Prostate gland (tissue), 2 donors: ENCODE results near the gene MYOZ3. TPM values are rescaled to one million over a fixed set of nuclear protein-coding genes. Genes with fewer than 3 reads are reported as not detected.

Experiments used
- DNase-seq: peaks from one replicate; pipeline ENCODE4 v3.0.0-alpha.2; 2019; ENCODE audit warnings: low spot score
- H3K27ac ChIP-seq, 2 donors: fragments of 200-600 bp; sonication (generic); 2 replicates each; pipeline ENCODE4 v1.5.1; 2017 to 2019
- H3K27me3 ChIP-seq: fragments of 200-600 bp; sonication (generic); replicated peaks from 2 replicates; pipeline ENCODE4 v1.5.1; 2019; ENCODE audit not compliant: insufficient read depth
- H3K36me3 ChIP-seq, 2 donors: fragments of 200-600 bp; sonication (generic); 1 replicate in 1 of 2; 2 replicates in 1 of 2; pipeline versions ENCODE4 v1.5.1 to v1.8.1; 2017 to 2019
- H3K4me1 ChIP-seq: fragments of 200-600 bp; sonication (generic); replicated peaks from 2 replicates; pipeline ENCODE4 v1.5.1; 2019
- H3K4me3 ChIP-seq, 2 donors: fragments of 200-600 bp; sonication (generic); 2 replicates each; pipeline ENCODE4 v1.5.1; 2017 to 2019
- H3K9me3 ChIP-seq: fragments of 200-600 bp; sonication (generic); 2 replicates; pipeline ENCODE4 v1.5.1; 2017
- POLR2A ChIP-seq: fragments of 450-650 bp; IDR thresholded peaks from one replicate; pipeline ENCODE4 v1.6.1; 2016; ENCODE audit warnings: antibody characterized with exemption, mild to moderate bottlenecking
- POLR2AphosphoS5 ChIP-seq: sonication (generic); formaldehyde crosslinking; IDR thresholded peaks from one replicate; pipeline ENCODE4 v1.6.1; 2017; ENCODE audit warnings: antibody characterized with exemption
- WGBS: methylation state at CpG from one replicate; pipeline ENCODE4 v1.1.5; 2018; 5-methylcytosine and 5-hydroxymethylcytosine counted together
- intact Hi-C: fragments of 100-400 bp; cut with DNase I; formaldehyde crosslinking; loops from one replicate; pipeline ENCODE4 v1.14.2; 2022
- total RNA-seq, 2 donors: library from RNA; depleted of rRNA; stranded (reverse); fragments of >200 nt; gene quantifications; one replicate each; pipeline ENCODE4 v1.1.0, GENCODE V29; 2016
- TF ChIP-seq, protein P1 (sequence below), 4 experiments: fragments of 200-600 bp in 2 of 4; fragments of 450-650 bp in 2 of 4; sonication (generic) in 2 of 4; IDR thresholded peaks; 1 replicate in 3 of 4; 2 replicates in 1 of 4; pipeline ENCODE4 v1.5.1; 2016 to 2019; ENCODE audit warnings: antibody characterized with exemption in 4 of 4, mild to moderate bottlenecking in 2 of 4, moderate library complexity in 2 of 4

Gene MYOZ3
- total RNA-seq, 2 donors from 2014 or later: 1.2 to 14.1 TPM

DNA sequence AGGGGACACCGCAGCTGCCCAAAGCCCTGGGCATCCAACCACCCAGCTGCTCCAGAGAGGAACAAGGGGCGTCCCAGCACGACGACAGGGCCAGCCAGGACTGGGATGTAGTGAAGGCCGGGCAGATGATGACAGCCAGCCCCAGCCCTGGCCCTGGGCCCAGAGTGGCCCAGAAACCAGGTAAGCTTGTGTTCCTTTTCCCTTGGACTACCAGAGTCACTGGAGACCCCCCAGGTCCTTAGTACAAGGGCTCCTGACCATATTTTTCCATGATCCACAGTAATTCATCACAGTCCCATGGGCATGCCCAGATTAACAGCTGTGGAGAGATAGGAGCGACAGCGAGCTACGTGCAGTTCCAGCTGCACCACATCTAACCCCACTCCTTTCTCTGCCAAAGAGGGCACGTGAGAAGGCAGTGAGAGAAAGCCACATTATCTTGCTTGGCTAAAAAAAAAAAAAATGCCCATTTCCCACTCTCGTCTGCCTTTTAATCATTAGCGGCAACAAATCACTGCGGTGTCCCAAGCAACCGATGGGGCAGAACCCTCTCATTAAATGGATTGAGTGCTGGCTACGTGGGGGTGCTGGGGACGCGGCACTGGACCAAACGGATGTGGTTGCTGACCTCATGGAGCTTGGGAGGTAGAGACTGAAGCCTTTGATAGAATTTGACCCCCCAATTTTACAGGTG, 42.3 kb upstream of the MYOZ3 start:
- Histone ChIP-seq H3K27ac (peak overlapping the region; percentile 47 to 54), H3K4me3 (no peak overlapping the region), H3K36me3 (no peaks in the 10 kb centered on the region), H3K27me3 (no peaks in the 10 kb centered on the region), H3K9me3 (no peaks in the 10 kb centered on the region), H3K4me1 (peaks cover 5% of the 10 kb centered on the region)
- intact Hi-C loops: no loop called here
- DNase-seq: no peak
- WGBS: 60% methylated on average over 17 of the region's 17 CpGs
- no peak for TF ChIP-seq POLR2AphosphoS5
- TF ChIP-seq, protein P1, sequence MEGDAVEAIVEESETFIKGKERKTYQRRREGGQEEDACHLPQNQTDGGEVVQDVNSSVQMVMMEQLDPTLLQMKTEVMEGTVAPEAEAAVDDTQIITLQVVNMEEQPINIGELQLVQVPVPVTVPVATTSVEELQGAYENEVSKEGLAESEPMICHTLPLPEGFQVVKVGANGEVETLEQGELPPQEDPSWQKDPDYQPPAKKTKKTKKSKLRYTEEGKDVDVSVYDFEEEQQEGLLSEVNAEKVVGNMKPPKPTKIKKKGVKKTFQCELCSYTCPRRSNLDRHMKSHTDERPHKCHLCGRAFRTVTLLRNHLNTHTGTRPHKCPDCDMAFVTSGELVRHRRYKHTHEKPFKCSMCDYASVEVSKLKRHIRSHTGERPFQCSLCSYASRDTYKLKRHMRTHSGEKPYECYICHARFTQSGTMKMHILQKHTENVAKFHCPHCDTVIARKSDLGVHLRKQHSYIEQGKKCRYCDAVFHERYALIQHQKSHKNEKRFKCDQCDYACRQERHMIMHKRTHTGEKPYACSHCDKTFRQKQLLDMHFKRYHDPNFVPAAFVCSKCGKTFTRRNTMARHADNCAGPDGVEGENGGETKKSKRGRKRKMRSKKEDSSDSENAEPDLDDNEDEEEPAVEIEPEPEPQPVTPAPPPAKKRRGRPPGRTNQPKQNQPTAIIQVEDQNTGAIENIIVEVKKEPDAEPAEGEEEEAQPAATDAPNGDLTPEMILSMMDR (IDR thresholded peaks at IDR 0.05): no peak
- TF ChIP-seq POLR2A: no peak

DNA sequence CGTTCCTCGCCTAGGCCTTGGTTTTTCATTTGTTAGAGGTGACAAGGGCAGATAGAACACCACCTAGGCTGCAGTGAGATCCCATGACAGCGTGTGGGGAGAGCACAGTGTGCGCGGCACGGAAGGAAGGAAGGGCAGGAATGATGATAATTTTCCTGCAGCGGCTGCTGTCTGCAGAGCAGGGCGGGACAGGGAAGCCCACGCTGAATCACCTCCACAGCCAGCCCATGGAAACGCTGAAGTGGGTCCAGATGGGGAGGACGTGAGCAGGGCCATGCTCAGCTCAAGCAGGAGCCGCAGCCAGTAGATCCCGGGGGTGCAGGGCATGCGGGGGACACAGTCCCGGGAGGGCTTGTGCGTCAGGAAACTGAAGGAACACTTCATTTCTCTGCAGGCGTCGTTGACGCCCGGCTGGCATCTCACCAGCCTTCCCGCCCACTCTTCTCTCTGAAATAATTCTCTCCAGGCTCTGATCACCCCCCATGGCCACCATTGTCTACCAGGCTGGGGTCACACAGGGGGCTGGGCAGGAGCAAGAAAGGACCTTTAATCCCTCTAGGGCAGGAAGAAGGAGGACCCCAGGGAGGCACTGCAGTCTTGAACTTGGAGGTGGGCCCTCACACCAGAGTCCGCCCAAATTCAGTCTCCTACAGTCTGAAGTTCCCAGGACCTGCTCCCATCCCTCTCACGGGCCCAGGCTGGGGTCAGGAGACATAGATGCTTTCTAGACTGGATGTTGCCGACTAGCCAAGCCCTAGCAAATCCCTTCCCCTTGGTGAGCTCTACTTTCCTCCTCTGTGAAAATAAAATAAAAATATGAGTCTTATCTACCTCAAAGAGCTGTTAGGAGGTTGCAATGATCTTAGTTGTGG, 41.5 kb upstream of the MYOZ3 start:
- 53% methylated on average over 24 of the region's 24 CpGs for WGBS
- Histone ChIP-seq H3K9me3 (no peaks in the 10 kb centered on the region), H3K27me3 (no peaks in the 10 kb centered on the region), H3K36me3 (no peaks in the 10 kb centered on the region), H3K27ac (peak overlapping the region; percentile 47 to 54), H3K4me3 (no peak overlapping the region), H3K4me1 (peaks cover 5% of the 10 kb centered on the region)
- DNase-seq: no peak
- TF ChIP-seq POLR2AphosphoS5: no peak
- TF ChIP-seq, protein P1 (IDR thresholded peaks at IDR 0.05): no peak
- intact Hi-C loops: no loop called here

DNA sequence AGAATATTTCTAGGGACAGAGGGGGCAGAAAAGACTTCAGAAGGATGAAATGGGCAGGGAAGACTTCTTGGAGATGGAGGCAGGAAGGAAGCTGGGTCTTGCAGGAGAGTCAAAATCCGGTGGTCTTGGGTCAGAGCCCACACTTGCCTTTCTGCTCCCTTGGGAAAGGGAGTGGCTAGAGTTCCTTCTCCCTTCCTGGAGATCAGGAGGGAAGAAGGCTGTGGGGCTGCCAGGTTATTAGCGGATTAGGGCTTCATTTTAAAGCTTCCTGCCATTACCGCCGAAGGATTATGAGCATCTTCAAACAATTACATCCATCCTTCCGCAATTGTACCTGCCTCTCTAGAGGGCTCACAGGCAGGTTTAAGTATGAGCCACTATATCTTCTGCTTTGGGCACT, 39.8 kb upstream of the MYOZ3 start:
- Histone ChIP-seq H3K27ac (no peak overlapping the region), H3K27me3 (no peaks in the 10 kb centered on the region), H3K4me3 (no peak overlapping the region), H3K4me1 (peaks cover under 1% of the 10 kb centered on the region), H3K36me3 (no peaks in the 10 kb centered on the region), H3K9me3 (no peaks in the 10 kb centered on the region)
- 75% methylated on average over 5 of the region's 5 CpGs for WGBS
- DNase-seq: no peak
- intact Hi-C loops: no loop called here
- no peak for TF ChIP-seq POLR2AphosphoS5
- no peak for TF ChIP-seq POLR2A
- TF ChIP-seq, protein P1 (IDR thresholded peaks at IDR 0.05): no peak

DNA sequence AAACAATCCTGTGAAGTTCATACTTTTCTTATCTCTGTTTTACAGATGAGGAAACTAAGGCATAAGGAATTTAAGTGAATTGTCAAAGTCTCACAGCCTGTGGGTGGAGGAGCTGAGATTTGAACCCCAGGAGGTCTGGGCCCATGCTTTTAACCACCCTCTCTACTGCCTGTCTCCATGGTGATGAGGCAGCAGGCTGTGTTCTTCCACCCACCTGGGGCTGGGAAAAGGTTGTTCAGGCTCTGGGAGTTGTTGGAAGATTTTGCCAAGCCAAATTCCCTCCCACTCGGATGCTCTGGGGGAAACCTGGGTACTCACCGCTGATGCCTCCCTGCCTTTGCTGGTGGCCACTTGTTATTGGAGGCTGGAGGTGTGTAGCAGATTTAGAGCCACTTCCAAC, 38.9 kb upstream of the MYOZ3 start:
- Histone ChIP-seq H3K27me3 (no peaks in the 10 kb centered on the region), H3K4me1 (no peaks in the 10 kb centered on the region), H3K27ac (no peak overlapping the region), H3K9me3 (no peaks in the 10 kb centered on the region), H3K36me3 (no peaks in the 10 kb centered on the region), H3K4me3 (no peak overlapping the region)
- 40% methylated on average over 1 of the region's 2 CpGs for WGBS
- no peak for TF ChIP-seq POLR2AphosphoS5
- no peak for TF ChIP-seq POLR2A
- TF ChIP-seq, protein P1 (IDR thresholded peaks at IDR 0.05): no peak
- intact Hi-C loops: no loop called here
- no peak for DNase-seq
